ENCODE data around the gene PAGR1. TPM values are rescaled to one million over a fixed set of nuclear protein-coding genes. Genes with fewer than 3 reads are reported as not detected.
"Not testable (repeated sequence)": the region's sequence is repeated elsewhere in the genome, so short reads cannot be mapped to it uniquely, and the experiment has no call there.

The PAGR1 gene
- total and polyA plus RNA-seq, 12 donors = 9.6 to 35.1 (median 13.0) TPM

DNA sequence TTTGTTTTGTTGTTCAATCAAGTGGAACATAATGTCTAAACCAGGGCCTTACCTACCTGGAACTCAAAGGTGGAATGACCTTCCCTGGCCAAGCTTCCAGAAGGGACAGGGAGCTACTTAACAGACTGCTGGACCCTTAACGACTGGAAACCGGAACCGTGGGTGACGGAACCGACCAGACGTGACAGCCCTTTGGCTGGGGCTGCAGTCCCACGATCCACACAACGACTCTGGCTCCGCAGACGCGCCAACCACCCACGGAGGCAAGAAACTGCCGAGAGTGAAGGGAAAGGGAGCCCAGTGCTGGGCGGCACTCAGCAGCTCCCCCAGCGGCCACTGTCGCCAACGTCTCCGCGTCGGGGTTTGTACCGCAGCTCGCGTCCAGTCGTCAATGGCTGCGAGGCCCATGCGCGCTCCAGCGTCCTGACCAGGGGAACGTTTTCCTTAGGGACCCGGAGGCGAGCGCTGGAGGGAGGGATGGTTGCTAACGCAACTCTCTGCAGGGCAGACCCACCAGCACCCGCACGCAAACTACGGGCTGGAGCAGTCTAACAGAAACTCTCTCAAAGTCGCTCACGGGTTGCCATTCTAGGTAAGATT, 31.0 kb upstream of the PAGR1 start:
- 4 to 5% methylated on average over 38 of the region's 38 CpGs for WGBS, 2 donors
- H3K27ac ChIP-seq = peak overlapping the region in 2 of 10 donors; percentile 13 to 46
- intact Hi-C loops (cut with DNase I) = loop anchor here in 1 of 10 donors (10.0 kb wide), 1 partner anchor 60 kb away; no protein-coding TSS in a partner anchor
- peaks cover 4 to 21% (median 13%) of the 10 kb centered on the region in 9 donors for H3K4me1 ChIP-seq
- ATAC-seq (peak; percentile 75 to 95 (median 88)), DNase-seq (peak; percentile 74 to 86)
- no peaks in the 10 kb centered on the region for H3K9me3 ChIP-seq
- peak overlapping the region in 8 of 10 donors; percentile 15 to 38 (median 32) for H3K4me3 ChIP-seq
- no peaks in the 10 kb centered on the region for H3K36me3 ChIP-seq
- TF ChIP-seq, protein P1, sequence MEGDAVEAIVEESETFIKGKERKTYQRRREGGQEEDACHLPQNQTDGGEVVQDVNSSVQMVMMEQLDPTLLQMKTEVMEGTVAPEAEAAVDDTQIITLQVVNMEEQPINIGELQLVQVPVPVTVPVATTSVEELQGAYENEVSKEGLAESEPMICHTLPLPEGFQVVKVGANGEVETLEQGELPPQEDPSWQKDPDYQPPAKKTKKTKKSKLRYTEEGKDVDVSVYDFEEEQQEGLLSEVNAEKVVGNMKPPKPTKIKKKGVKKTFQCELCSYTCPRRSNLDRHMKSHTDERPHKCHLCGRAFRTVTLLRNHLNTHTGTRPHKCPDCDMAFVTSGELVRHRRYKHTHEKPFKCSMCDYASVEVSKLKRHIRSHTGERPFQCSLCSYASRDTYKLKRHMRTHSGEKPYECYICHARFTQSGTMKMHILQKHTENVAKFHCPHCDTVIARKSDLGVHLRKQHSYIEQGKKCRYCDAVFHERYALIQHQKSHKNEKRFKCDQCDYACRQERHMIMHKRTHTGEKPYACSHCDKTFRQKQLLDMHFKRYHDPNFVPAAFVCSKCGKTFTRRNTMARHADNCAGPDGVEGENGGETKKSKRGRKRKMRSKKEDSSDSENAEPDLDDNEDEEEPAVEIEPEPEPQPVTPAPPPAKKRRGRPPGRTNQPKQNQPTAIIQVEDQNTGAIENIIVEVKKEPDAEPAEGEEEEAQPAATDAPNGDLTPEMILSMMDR (IDR thresholded peaks at IDR 0.05) = peak; percentile 74 to 91 (median 88)
- H3K27me3 ChIP-seq = peaks cover 0 to 12% (median 0%) of the 10 kb centered on the region in 7 donors

DNA sequence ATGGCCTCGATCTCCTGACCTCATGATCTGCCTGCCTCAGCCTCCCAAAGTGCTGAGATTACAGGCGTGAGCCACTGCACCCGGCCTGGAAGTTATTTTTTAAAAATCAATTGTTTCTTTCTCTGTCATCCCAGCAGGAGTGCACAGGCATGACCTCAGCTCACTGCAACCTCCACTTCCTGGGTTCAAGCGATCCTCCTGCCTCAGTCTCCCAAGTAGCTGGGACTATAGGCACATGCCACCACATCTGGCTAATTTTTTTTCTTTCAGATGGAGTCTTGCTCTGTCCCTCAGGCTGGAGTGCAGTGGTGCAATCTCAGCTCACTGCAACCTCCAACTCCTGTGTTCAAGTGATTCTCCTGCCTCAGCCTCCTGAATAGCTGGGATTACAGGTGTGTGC, 28.8 kb upstream of the PAGR1 start:
- ATAC-seq, H3K27ac ChIP-seq, H3K36me3 ChIP-seq, H3K27me3 ChIP-seq, H3K9me3 ChIP-seq, H3K4me3 ChIP-seq, DNase-seq: not testable (repeated sequence)
- intact Hi-C loops (cut with DNase I) = loop anchor here in 1 of 10 donors (10.0 kb wide), 1 partner anchor 62 kb away; no protein-coding TSS in a partner anchor
- WGBS, 2 donors = 82 to 87% methylated on average over 4 of the region's 4 CpGs
- H3K4me1 ChIP-seq = peaks cover 10 to 34% (median 27%) of the 10 kb centered on the region in 9 donors

DNA sequence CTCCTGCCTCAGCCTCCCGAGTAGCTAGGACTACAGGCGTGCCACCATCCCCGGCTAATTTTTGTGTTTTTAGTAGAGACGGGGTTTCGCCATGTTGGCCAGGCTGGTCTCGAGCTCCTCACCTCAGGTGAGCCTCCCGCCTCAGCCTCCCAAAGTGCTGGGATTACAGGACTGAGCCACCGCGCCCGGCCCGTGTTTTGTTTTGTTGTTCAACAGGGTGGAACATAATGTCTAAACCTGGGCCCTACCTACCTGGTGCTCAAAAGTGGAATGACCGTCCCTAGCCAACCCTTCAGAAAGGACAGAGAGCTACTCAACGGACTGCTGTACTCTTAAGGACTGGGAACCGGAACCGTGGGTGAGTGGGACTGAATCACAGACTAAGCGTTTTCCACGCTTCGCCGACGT, 26.2 kb upstream of the PAGR1 start:
- no peaks in the 10 kb centered on the region for H3K36me3 ChIP-seq
- TF ChIP-seq, protein P1 (IDR thresholded peaks at IDR 0.05) = no peak
- peak overlapping the region; percentile 51 to 98 (median 79) for H3K4me3 ChIP-seq
- ATAC-seq (peak in 3 of 8 donors; percentile 10 to 23 (median 15)), DNase-seq (no peak)
- H3K27me3 ChIP-seq = no peaks in the 10 kb centered on the region
- H3K27ac ChIP-seq = peak overlapping the region; percentile 55 to 97 (median 90)
- H3K4me1 ChIP-seq = peaks cover 10 to 37% (median 27%) of the 10 kb centered on the region in 9 donors
- intact Hi-C loops (cut with DNase I) = loop anchor here in 3 of 10 donors (1.0 to 10.0 kb wide), 4 partner anchors 15 to 65 kb away; partner anchors contain the start of gene PAGR1 (in 1 of the 3)
- WGBS, 2 donors = 61 to 63% methylated on average over 20 of the region's 20 CpGs
- no peaks in the 10 kb centered on the region for H3K9me3 ChIP-seq

DNA sequence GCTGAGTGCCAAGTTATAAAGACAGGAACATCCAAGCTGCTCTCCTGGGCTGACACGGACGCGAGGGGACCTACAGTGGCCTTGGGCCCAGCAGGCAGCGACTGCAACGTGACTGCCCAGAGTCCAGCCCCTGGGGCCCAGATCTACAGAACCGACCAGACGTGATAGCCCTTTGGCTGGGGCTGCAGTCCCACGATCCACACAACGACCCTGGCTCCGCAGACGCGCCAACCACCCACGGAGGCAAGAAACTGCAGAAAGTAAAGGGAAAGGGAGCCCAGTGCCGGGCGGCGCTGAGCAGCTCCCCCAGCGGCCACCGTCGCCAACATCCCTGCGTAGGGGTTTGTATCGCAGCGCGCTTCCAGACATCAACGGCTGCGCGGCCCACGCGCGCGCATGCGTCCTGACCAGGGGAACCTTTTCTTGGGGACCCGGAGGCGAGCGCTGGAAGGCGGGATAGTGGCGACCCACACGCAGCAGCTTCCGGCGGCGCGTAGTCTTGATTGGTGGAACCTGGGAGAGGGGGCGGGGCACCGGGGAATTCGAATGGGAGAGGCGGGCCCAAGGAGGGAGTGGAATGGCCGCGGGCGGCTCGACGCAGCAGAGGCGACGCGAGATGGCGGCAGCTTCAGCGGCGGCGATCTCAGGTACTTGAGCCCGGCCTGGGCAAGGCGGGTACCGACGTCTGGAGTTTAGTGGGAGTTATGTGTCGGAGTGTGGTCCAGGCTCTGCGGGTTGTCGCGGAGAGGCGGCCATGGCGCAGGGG, 25.6 kb upstream of the PAGR1 start, which contains the start of gene KIF22:
TSS of gene KIF22 (plus strand) at position 569 of the 766 bp plus-strand sequence. CDS start at position 578, 9 bp downstream.
- Histone ChIP-seq H3K27ac (peak within 1 kb of the TSS; percentile 55 to 97 (median 90)), H3K4me3 (peak within 1 kb of the TSS; percentile 56 to 98 (median 83)), H3K9me3 (no peaks in the 10 kb centered on the region), H3K27me3 (no peaks in the 10 kb centered on the region), H3K36me3 (no peaks in the 10 kb centered on the region), H3K4me1 (peaks cover 10 to 31% (median 24%) of the 10 kb centered on the region in 9 donors)
- TF ChIP-seq, protein P1 (IDR thresholded peaks at IDR 0.05) = peak; percentile 40 to 89 (median 77)
- WGBS, 2 donors = 0% methylated on average over 67 of the region's 67 CpGs
- intact Hi-C loops (cut with DNase I) = loop anchor here in 3 of 10 donors (1.0 to 2.0 kb wide), 3 partner anchors 14 to 26 kb away; partner anchors contain the start of gene PAGR1 (in 1 of the 3)
- DNase-seq (peak; percentile 99 to 100), ATAC-seq (peak; percentile 99 to 100 (median 99))
